ENCODE measurements around the gene ZNF506.
"Not testable (repeated sequence)": the region's sequence is repeated elsewhere in the genome, so short reads cannot be mapped to it uniquely, and the experiment has no call there.

Gene ZNF506

DNA sequence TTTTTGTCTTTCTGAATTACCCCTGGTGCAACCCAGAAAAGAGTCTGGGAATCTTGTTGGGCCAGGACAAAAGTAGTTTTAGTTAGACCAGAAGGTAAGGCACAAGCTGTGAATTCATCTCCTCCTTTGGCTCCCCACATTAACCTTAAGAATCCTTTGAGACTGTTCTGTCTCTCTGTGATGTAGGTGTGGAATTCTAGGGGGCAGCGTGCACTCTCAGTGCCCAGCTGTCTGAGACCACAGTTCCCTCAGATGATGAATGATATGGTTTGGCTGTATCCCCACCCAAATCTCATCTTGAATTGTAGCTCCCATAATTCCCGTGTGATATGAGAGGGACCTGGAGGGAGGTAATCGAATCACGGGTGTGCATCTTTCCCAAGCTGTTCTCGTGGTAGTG lies 43.9 kb downstream of the ZNF506 start:
- DNase-seq, result no peak

GRCh38 chr19:19776206-19777008 lies 45.1 kb downstream of the ZNF506 start:
- DNase-seq, result peak; percentile 86 to 89

- DNase-seq, result no peak
Observed at GRCh38 chr19:19775891-19776205, 45.7 kb downstream of the ZNF506 start.

- DNase-seq, result no peak
Observed at GRCh38 chr19:19774354-19775033, 47.1 kb downstream of the ZNF506 start.

DNA sequence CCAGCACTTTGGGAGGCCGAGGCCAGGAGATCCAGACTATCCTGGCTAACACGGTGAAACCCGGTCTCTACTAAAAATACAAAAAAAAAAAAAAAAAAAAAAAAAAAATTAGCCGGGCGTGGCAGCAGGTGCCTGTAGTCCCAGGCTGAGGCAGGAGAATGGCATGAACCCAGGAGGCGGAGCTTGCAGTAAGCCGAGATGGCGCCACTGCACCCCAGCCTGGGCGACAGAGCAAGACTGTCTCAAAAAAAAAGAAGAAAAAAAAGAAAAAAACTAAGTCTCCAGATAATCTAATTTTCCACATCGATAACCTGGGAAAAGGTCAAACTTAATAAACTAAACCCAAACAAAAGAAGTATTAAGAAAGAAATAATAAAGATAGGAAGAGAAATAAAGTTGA lies 49.6 kb downstream of the ZNF506 start:
- DNase-seq, result not testable (repeated sequence)

DNA sequence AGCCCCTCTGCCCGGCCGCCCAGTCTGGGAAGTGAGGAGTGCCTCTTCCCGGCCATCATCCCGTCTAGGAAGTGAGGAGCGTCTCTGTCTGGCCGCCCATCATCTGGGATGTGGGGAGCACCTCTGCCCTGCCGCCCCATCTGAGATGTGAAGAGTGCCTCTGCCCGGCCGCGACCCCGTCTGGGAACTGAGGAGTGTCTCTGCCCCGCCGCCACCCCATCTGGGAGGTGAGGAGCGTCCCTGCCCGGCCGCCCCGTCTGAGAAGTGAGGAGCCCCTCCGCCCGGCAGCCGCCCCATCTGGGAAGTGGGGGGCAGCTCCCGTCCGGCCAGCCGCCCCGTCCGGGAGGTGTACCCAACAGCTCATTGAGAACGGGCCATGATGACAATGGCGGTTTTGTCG lies 51.6 kb downstream of the ZNF506 start:
- DNase-seq, result not testable (repeated sequence)

- DNase-seq, result no peak
Observed at GRCh38 chr19:19758164-19758563, 63.4 kb downstream of the ZNF506 start.

- no peak for DNase-seq
Observed at GRCh38 chr19:19752760-19753403, 68.7 kb downstream of the ZNF506 start.

- no peak for DNase-seq
Observed at GRCh38 chr19:19751846-19752245, 69.7 kb downstream of the ZNF506 start.

DNA sequence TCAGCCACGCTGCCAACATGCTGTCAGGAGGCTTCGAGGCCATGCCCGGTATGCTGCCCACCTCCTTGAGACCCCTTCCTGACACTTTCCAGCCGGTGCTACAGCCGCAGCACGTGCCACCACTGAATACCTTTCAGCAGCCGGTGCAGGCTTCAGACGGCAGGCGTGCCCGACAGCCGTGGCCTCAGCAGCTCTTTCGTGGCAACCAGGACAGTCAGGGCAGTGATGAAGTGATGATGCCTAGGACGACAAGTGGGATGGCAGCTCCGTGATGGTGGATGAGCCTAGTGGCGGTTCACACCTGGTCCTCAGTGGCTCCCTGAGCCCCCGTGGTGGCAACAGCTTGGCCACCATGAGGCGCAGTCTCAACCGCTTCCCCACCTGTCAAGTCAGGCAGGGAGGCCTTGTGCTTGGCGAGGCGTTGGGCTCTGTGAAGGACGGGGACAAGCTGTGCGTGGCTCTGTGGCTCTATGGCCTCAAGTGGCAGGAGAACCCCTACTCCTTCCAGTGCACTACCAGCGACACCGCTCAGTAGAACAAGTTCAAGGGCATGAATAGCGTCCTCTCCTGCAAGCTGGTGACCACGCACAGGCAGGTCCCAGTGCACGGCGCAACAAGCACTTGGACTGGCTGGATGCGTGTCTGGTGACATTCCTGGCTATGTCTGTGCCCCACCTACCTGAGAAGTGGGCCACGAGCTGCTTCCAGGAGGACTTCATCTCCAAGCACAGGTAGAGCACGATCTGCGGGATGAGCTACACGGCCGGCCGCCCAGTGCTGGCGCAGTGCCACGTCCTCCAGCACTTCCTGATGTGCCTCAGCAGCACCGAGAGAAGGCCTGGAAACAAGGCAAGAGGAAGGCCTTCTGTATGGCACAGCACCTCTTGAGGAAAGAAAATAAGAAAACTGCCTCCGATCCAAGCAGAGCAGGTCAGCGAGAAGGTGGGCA lies 70.4 kb downstream of the ZNF506 start:
- DNase-seq, result no peak

DNA sequence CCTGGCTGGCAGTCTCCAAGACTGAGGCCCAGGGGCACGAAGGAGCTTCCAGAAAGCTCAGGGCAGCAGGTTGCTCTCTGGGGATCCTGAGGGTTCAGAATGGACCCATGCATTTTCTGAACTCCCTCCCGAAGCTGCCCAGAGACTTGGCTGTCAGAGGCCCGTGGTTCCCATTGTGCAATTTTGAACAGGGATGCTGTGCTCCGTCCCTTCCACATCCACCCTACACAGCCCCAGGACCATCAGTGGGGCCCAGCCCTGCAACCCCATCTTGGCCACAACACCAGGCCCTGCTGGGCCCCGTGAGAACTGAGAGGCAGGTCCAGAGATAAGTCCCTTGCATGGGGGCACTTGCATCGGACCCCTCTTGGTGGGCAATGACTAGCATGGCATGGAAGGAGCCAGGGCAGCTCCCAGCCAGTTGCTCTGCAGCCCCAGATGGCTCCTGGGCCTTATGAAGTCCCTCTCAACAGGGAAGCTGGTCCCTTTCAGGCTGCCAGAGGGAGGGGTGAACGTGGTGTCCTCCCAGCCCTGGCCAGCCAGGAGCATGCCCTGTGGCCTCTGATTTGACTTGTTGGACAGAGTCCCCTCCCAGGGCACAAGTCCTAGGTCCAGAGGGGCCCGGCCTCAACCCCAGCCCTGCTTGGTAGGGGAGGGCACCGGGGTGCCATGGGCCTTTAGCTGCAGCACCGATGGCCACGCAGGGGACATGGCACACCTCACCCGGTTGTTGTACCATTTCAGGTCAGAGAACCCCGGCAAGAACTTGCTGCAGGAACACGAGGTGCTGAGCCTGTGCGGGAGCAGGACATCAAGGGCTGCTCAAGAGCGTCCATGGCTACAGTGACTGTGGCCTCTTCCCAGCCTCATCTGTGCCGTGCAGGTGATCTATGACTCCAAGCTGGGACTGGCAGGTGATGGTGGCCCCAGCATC lies 71.4 kb downstream of the ZNF506 start:
- no peak for DNase-seq

DNA sequence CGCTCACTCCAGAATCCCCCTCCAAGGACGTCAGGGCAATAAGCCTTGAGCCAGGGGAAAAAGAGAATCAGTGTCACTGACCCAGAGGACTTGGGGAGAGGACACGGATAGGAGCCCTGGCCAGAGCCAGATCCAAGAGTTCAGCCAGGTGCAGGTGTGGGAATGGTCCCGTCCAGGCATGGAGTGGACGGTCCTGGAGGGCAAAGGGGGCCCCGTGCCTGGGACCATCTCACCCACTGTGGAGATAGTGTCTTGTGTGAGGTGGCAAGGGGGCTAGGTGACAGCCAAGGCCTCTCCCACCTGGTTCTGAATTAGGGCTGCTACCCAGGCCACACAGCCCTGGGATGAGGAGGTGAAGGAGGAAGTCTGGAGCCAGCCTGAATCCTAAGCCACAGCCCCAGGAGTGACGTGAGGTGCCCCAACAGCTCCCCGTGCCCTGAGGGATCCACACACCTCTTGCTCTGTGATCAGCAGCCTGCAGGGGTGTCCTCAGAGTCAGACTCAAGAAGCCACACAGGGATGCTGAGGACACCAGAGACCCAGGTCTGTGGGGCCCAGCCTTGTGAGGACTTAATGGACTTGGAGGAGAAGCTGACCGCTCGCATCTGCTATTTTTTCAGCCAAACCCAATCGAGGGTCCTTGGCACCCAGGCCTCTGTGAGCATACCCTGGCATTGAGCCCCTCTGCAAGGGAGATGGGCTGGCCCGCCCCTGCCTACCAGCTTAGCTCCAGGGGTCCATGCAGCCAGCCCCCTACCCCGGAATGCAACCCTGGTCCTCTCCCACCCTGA lies 72.2 kb downstream of the ZNF506 start:
- DNase-seq, result no peak

- no peak for DNase-seq
Observed at GRCh38 chr19:19748249-19748938, 73.2 kb downstream of the ZNF506 start.

DNA sequence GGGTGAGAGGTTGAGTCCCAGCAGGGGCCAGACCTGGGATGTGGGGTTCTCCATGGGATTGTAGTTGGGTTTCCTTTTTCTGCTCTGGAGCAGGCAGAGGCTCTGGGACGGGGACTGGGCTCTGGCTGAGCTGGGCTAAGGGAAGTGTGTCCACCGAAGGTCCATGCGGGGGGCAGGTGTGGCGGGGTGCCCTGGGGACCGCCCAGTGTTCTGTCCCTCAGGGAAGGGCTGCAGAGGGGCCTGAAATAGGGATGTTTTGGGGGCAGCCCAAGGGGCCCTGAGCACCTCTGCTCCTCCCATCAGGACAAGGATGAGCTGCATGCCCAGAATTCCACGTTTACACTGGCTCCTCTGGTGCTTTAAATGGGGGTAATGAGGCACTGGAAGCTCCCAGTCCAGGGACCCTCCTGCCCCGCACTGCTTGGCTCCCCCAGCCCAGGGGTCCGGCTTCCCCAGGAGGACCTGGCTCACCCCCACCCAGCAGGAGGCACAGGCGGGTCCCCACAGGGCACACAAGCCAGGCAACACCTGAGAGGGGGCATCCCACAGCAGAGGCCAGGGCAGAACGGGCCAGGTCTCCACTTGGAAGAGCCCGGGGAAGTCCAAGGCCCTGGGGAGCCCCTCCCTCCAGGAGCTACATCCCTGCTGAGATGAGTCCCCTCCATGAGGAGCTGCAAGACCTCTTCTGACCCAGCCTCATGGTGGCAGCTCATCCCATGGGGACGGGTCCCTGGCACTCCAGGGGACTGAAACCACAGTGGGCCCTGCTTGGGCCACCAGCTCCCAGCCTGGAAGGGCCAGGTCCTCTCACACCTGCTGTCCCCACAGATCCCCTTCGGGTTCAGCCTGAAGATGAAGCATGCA lies 74.0 kb downstream of the ZNF506 start:
- no peak for DNase-seq

DNA sequence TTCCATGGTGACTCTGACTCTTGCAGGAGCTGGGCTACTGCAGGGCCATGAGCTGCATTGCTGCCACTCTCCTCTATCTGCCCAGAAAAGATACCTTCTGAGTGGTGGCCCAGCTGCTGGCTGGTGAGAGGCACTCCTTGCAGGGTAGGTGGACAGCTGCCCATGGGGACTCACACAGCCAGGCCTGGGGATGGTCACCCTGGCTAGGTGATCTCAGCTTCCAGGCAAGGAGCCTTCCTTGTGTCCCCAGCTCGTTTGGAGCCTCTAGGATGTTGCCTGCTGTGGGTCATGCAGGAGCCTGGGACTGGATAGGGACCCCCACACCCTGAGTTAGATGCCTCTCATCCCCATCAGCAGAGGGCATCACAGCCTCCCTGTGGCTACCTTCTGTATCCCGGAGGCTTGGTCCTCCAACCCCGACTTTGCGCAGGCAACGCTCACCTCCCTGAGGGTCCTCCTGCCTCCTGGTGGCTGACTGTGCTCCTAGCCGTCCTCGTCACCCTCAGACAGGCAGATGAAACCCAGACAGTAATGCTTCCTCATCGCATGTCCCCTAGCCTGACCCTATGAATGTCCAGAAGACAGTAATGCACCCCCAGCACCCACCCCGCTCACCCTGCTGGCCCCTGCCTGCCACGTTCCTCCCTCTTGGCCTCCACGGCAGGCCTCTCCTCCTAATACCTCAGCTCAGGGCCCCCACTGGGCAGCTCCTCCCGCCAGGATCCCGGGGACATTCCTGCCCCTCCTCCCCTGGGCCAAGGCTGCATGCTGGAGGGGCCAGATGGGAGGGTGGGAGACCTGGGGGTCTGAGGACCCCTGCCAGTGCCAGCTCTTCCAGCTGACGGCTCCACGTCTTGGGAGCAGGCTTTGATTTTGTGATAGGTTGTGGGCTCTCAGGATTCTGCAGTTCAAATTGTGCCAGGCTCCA lies 75.0 kb downstream of the ZNF506 start:
- DNase-seq, result no peak

DNA sequence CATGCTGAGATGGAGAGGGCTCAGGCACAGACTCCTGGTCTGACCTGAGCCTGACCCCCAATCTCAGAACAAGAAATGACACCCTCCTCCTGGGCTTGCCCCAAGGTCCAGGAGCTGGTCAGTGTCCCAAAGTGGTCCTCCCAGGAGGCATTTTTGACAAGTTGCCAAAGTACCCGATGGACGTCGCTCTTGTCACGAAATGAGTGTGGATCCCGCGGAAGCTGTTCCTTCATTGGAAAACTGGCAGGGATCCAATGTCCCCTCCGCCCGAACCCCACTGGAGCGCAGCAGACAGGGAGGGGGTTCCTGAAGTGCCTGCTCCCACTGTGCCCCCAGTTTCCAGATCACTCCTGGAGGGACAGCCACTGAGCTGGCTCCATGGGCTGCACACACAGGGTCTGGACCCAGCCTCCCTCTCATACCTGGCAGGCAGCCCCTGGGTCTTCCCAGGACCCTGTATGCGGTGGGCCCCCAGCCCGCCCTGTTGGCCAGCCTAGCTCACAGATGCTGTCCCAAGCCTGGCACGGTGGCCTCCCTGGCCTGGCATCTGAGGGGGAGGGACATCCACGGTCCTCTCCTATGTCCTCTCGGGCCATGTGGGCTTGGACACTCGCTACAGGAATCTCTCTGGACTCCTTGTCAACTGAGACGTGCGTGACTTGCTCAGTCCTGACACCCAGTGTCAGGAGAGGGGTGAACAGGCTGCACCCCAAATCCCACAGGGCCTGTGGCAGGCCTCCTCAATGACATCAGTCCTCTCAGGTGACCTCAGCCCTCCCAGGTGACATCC lies 75.9 kb downstream of the ZNF506 start:
- no peak for DNase-seq

DNA sequence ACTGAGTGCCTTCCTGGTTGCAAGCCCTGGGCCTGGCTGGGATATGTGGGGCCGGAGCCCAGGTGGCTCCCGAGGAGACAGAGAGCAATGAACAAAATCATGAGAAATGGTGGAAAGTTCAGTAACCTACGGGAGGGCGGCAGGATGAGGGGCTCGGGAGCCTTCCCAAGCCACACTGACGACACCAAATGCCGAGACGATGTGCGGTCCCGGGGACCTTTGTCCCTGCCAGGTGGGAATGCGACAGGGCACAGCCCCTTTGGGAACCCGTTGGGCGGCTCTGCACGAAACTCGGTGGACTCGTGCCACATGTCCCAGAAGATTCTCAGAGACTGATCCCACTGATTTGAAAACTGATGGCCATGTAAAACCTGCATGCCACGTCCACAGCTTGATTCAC lies 76.9 kb downstream of the ZNF506 start:
- no peak for DNase-seq
